Lower lobe of right lung (tissue), 2 donors: Measurements from ENCODE around the gene HUWE1. TPM values are rescaled to one million over a fixed set of nuclear protein-coding genes. Genes with fewer than 3 reads are reported as not detected.

Source experiments
- ATAC-seq, 2 donors: fragments of 200-7000 bp; cut with Tn5 transposase; one replicate each; pipeline ENCODE4 v1.9.1; 2020 to 2022; ENCODE audit warnings: mild to moderate bottlenecking in 2 of 2, moderate library complexity in 2 of 2
- DNase-seq: peaks from one replicate; pipeline ENCODE4 v3.0.0-alpha.2; 2020
- H3K27ac ChIP-seq: fragments of 200-600 bp; one replicate; pipeline ENCODE4 v1.8.0; 2022
- H3K27me3 ChIP-seq: fragments of 200-600 bp; one replicate; pipeline ENCODE4 v1.8.0; 2022; ENCODE audit warnings: low read depth
- H3K36me3 ChIP-seq: fragments of 200-600 bp; one replicate; pipeline ENCODE4 v1.8.0; 2022; ENCODE audit warnings: mild to moderate bottlenecking
- H3K4me1 ChIP-seq: fragments of 200-600 bp; one replicate; pipeline ENCODE4 v1.8.0; 2022
- H3K4me3 ChIP-seq: fragments of 200-600 bp; one replicate; pipeline ENCODE4 v1.8.0; 2022; ENCODE audit warnings: mild to moderate bottlenecking
- H3K9me3 ChIP-seq: fragments of 200-600 bp; one replicate; pipeline ENCODE4 v1.8.0; 2022
- CTCF ChIP-seq: fragments of 200-600 bp; IDR thresholded peaks from one replicate; pipeline ENCODE4 v1.8.0; 2022; ENCODE audit warnings: antibody characterized with exemption, mild to moderate bottlenecking
- intact Hi-C: fragments of 100-400 bp; cut with DNase I; formaldehyde crosslinking; loops from one replicate; pipeline ENCODE4 v1.11.0; 2022
- long read RNA-seq: library from polyadenylated mRNA; unstranded; transcript quantifications from one replicate; pipeline ENCODE4 v2.0.0, GENCODE V29; 2021
- total RNA-seq: library from RNA; stranded (reverse); fragmentation: NEBNext Ultra II Directional; extraction: Animal tissue kit (Norgen Biotek cat#: 25700); gene quantifications from one replicate; pipeline ENCODE4 v1.2.1, GENCODE V29; 2021
- donor health status: DM: no; HTN: yes; CAD: no; lungs with severe emphysema.

HUWE1 gene
- 162 TPM for total RNA-seq
- long read RNA-seq, partial matches to known transcripts = 67 of 85 reads
- long read RNA-seq, other reads (novel, unspliced or antisense) = 18 of 85 reads

- Histone ChIP-seq H3K27ac (peak within 1 kb of the TSS; percentile 84), H3K4me3 (peak within 1 kb of the TSS; percentile 64), H3K27me3 (no peaks in the 10 kb centered on the region), H3K9me3 (no peaks in the 10 kb centered on the region), H3K36me3 (peaks cover 5% of the 10 kb centered on the region), H3K4me1 (peaks cover 26% of the 10 kb centered on the region)
- peak; percentile 75 to 76 for ATAC-seq
- DNase-seq = peak; percentile 82
- intact Hi-C loops = no loop called here
- TF ChIP-seq CTCF = no peak
Observed at GRCh38 chrX:53686151-53686885, at the start of gene HUWE1. TSS of gene HUWE1 (minus strand) at chrX:53686719. CDS start at chrX:53654107, 32,612 bp downstream.

- Histone ChIP-seq H3K4me1 (no peaks in the 10 kb centered on the region), H3K4me3 (no peak overlapping the region), H3K36me3 (no peaks in the 10 kb centered on the region), H3K27me3 (no peaks in the 10 kb centered on the region), H3K9me3 (no peaks in the 10 kb centered on the region), H3K27ac (no peak overlapping the region)
- no peak for DNase-seq
- TF ChIP-seq CTCF = no peak
- ATAC-seq = no peak
- intact Hi-C loops = no loop called here
Observed at GRCh38 chrX:53732797-53733196, 46.3 kb upstream of the HUWE1 start.

- intact Hi-C loops = no loop called here
- Histone ChIP-seq H3K27ac (no peak overlapping the region), H3K9me3 (no peaks in the 10 kb centered on the region), H3K36me3 (no peaks in the 10 kb centered on the region), H3K27me3 (no peaks in the 10 kb centered on the region), H3K4me1 (no peaks in the 10 kb centered on the region), H3K4me3 (no peak overlapping the region)
- ATAC-seq (no peak), DNase-seq (no peak)
- TF ChIP-seq CTCF = no peak
Observed at GRCh38 chrX:53729751-53730150, 43.2 kb upstream of the HUWE1 start.

GRCh38 chrX:53728506-53728905 is 42.0 kb upstream of the HUWE1 start:
- no peaks in the 10 kb centered on the region for H3K9me3 ChIP-seq
- intact Hi-C loops = no loop called here
- H3K4me3 ChIP-seq = no peak overlapping the region
- ATAC-seq (no peak), DNase-seq (no peak)
- H3K4me1 ChIP-seq = no peaks in the 10 kb centered on the region
- TF ChIP-seq CTCF = no peak
- H3K27ac ChIP-seq = no peak overlapping the region
- H3K27me3 ChIP-seq = no peaks in the 10 kb centered on the region
- no peaks in the 10 kb centered on the region for H3K36me3 ChIP-seq

GRCh38 chrX:53724872-53725271 is 38.4 kb upstream of the HUWE1 start:
- TF ChIP-seq CTCF = no peak
- intact Hi-C loops = no loop called here
- ATAC-seq (no peak), DNase-seq (no peak)
- no peak overlapping the region for H3K27ac ChIP-seq
- H3K4me3 ChIP-seq = no peak overlapping the region
- H3K4me1 ChIP-seq = no peaks in the 10 kb centered on the region
- H3K27me3 ChIP-seq = no peaks in the 10 kb centered on the region
- no peaks in the 10 kb centered on the region for H3K9me3 ChIP-seq
- no peaks in the 10 kb centered on the region for H3K36me3 ChIP-seq
